Loucy (cell line): ENCODE measurements around the gene APBB3.

Source experiments
- H2AFZ ChIP-seq: fragments of 200-600 bp; sonication (generic); 2 replicates; pipeline ENCODE4 v1.6.0; 2016; ENCODE audit warnings: antibody characterized with exemption, mild to moderate bottlenecking, low read length, moderate library complexity
- H3F3A ChIP-seq: fragments of 200-600 bp; 2 replicates; pipeline ENCODE4 v1.6.0; 2016; ENCODE audit warnings: antibody characterized with exemption, low read depth, mild to moderate bottlenecking
- H3K27me3 ChIP-seq: fragments of 200-600 bp; sonication (generic); 2 replicates; pipeline ENCODE4 v1.6.1; 2014; ENCODE audit warnings: low read length, mild to moderate bottlenecking; ENCODE audit not compliant: insufficient read depth, poor library complexity, severe bottlenecking
- H3K36me3 ChIP-seq: fragments of 200-600 bp; sonication (generic); 2 replicates; pipeline ENCODE4 v1.6.1; 2016; ENCODE audit warnings: low read length; ENCODE audit not compliant: insufficient read depth
- H3K4me1 ChIP-seq: fragments of 200-600 bp; sonication (generic); 2 replicates; pipeline ENCODE4 v1.5.1; 2014; ENCODE audit warnings: low read length, mild to moderate bottlenecking; ENCODE audit not compliant: insufficient read depth, poor library complexity, severe bottlenecking
- H3K4me2 ChIP-seq: fragments of 200-600 bp; sonication (generic); 2 replicates; pipeline ENCODE4 v1.6.0; 2014; ENCODE audit warnings: antibody characterized with exemption, low read length, low read depth, mild to moderate bottlenecking; ENCODE audit not compliant: poor library complexity, severe bottlenecking
- H3K4me3 ChIP-seq: fragments of 200-600 bp; sonication (generic); 2 replicates; pipeline ENCODE4 v1.5.1; 2014; ENCODE audit warnings: low read length, mild to moderate bottlenecking, mixed read lengths; ENCODE audit not compliant: poor library complexity, severe bottlenecking
- H3K79me2 ChIP-seq: fragments of 200-600 bp; sonication (generic); 2 replicates; pipeline ENCODE4 v1.6.1; 2014; ENCODE audit warnings: low read length; ENCODE audit not compliant: insufficient read depth
- H3K9ac ChIP-seq: fragments of 200-600 bp; sonication (generic); 2 replicates; pipeline ENCODE4 v1.6.0; 2014; ENCODE audit warnings: mild to moderate bottlenecking, low read depth, low read length, moderate library complexity; ENCODE audit not compliant: poor library complexity, severe bottlenecking
- H3K9me2 ChIP-seq: fragments of 200-600 bp; sonication (generic); replicated peaks from 2 replicates; pipeline ENCODE4 v1.6.1; 2016; ENCODE audit warnings: low read depth, low read length, mixed read lengths
- H3K9me3 ChIP-seq: fragments of 200-600 bp; sonication (generic); 2 replicates; pipeline ENCODE4 v1.6.1; 2014; ENCODE audit warnings: mild to moderate bottlenecking, antibody characterized with exemption, low read length, low read depth; ENCODE audit not compliant: insufficient read depth
- H4K20me1 ChIP-seq: fragments of 200-600 bp; sonication (generic); 2 replicates; pipeline ENCODE4 v1.6.0; 2014; ENCODE audit warnings: antibody characterized with exemption, low read length, mild to moderate bottlenecking; ENCODE audit not compliant: insufficient read depth, poor library complexity, severe bottlenecking
- CTCF ChIP-seq: fragments of 200-600 bp; sonication (generic); conservative IDR thresholded peaks from 2 replicates; pipeline ENCODE4 v1.5.1; 2014; ENCODE audit warnings: mild to moderate bottlenecking, antibody characterized with exemption, low read length
- EZH2phosphoT487 ChIP-seq: fragments of 200-600 bp; IDR thresholded peaks from 2 replicates; pipeline ENCODE4 v1.6.1; 2018; ENCODE audit warnings: antibody characterized with exemption, mild to moderate bottlenecking, moderate library complexity, borderline replicate concordance

APBB3 gene

GRCh38 chr5:140560227-140560626 lies 4.2 kb downstream of the APBB3 start:
- Histone ChIP-seq H3K4me2 (no peak overlapping the region), H3K4me1 (peaks cover 37% of the 10 kb centered on the region), H3K27me3 (peaks cover 5% of the 10 kb centered on the region), H3K9me2 (no peaks in the 10 kb centered on the region), H4K20me1 (peaks cover 13% of the 10 kb centered on the region), H3K79me2 (peaks cover 43% of the 10 kb centered on the region), H3K4me3 (no peak overlapping the region), H2AFZ (no peak overlapping the region), H3K36me3 (no peaks in the 10 kb centered on the region), H3K9me3 (no peaks in the 10 kb centered on the region), H3K9ac (no peak overlapping the region), H3F3A (no peaks in the 10 kb centered on the region)
- TF ChIP-seq CTCF (peak; percentile 25; the same call in 1 of the 2 replicates), EZH2phosphoT487 (no peak)

- no peak overlapping the region for H3K4me2 ChIP-seq
- H3K9me3 ChIP-seq = no peaks in the 10 kb centered on the region
- H3K4me1 ChIP-seq = peaks cover 44% of the 10 kb centered on the region
- H3K79me2 ChIP-seq = peaks cover 45% of the 10 kb centered on the region
- no peak overlapping the region for H2AFZ ChIP-seq
- peak overlapping the region; percentile 99 for H3K9ac ChIP-seq
- no peaks in the 10 kb centered on the region for H3K36me3 ChIP-seq
- TF ChIP-seq CTCF = no peak
- TF ChIP-seq EZH2phosphoT487 = no peak
- no peak overlapping the region for H3K4me3 ChIP-seq
- no peaks in the 10 kb centered on the region for H3F3A ChIP-seq
- H3K9me2 ChIP-seq = no peaks in the 10 kb centered on the region
- H4K20me1 ChIP-seq = peaks cover 9% of the 10 kb centered on the region
- peaks cover 5% of the 10 kb centered on the region for H3K27me3 ChIP-seq
These were observed 5.9 kb downstream of the APBB3 start for GRCh38 chr5:140558542-140558941.

- Histone ChIP-seq H3F3A (no peaks in the 10 kb centered on the region), H3K9me3 (no peaks in the 10 kb centered on the region), H3K27me3 (peaks cover 5% of the 10 kb centered on the region), H4K20me1 (peaks cover 7% of the 10 kb centered on the region), H3K4me1 (peaks cover 43% of the 10 kb centered on the region), H2AFZ (no peak overlapping the region), H3K9ac (peak overlapping the region; percentile 99), H3K4me3 (peak overlapping the region; percentile 97), H3K36me3 (no peaks in the 10 kb centered on the region), H3K79me2 (peaks cover 46% of the 10 kb centered on the region), H3K4me2 (peak overlapping the region; percentile 74), H3K9me2 (no peaks in the 10 kb centered on the region)
- TF ChIP-seq CTCF = no peak
- TF ChIP-seq EZH2phosphoT487 = no peak
These were observed 6.4 kb downstream of the APBB3 start for GRCh38 chr5:140557965-140558364.
